HK-2 (cell line): ENCODE results near the gene DACH1.

Experiments used
- DNase-seq: peaks from one replicate; pipeline ENCODE4 v3.0.0-alpha.2; 2018; ENCODE audit not compliant: unreplicated experiment

The DACH1 gene

GRCh38 chr13:71396149-71396548 lies 470.9 kb downstream of the DACH1 start:
- DNase-seq: no peak

- DNase-seq: no peak
These were observed 472.0 kb downstream of the DACH1 start for GRCh38 chr13:71395053-71395452.

GRCh38 chr13:71394176-71394575 lies 472.8 kb downstream of the DACH1 start:
- DNase-seq: no peak
